GM12878 (cell line): ENCODE data around the gene PLXNA4.

Source experiments
- EZH2 ChIP-seq: IDR thresholded peaks from 2 replicates; pipeline ENCODE4 v1.6.1; 2012; ENCODE audit warnings: low read depth, mild to moderate bottlenecking, control low read depth, inconsistent platforms, low read length, borderline replicate concordance; ENCODE audit not compliant: control insufficient read depth
- JUNB ChIP-seq: IDR thresholded peaks from 2 replicates; pipeline ENCODE4 v1.6.1; 2016; ENCODE audit warnings: antibody characterized with exemption, mild to moderate bottlenecking
- KAT2A ChIP-seq: conservative IDR thresholded peaks from 2 replicates; pipeline ENCODE4 v1.6.1; 2011; ENCODE audit warnings: low read depth, low read length; ENCODE audit not compliant: control insufficient read depth
- KDM1A ChIP-seq: fragments of 200-600 bp; sonication (generic); IDR thresholded peaks from 2 replicates; pipeline ENCODE4 v1.6.1; 2016; ENCODE audit warnings: borderline replicate concordance
- TF ChIP-seq, protein P1 (sequence below), 3 experiments: IDR thresholded peaks in 2 of 3; conservative IDR thresholded peaks in 1 of 3; 2 replicates each; pipeline ENCODE4 v1.5.1; 2011; ENCODE audit warnings: low read depth in 3 of 3, low read length in 3 of 3, mild to moderate bottlenecking in 3 of 3, control low read depth in 2 of 3, moderate library complexity in 2 of 3, inconsistent platforms in 1 of 3, mixed read lengths in 1 of 3; ENCODE audit not compliant: control insufficient read depth in 2 of 3, insufficient read depth in 1 of 3; ENCODE audit errors: extremely low read depth in 1 of 3
- TF ChIP-seq, protein P2 (sequence below): IDR thresholded peaks from 2 replicates; pipeline ENCODE4 v1.6.1; 2012; ENCODE audit warnings: mild to moderate bottlenecking, low read depth, low read length

DNA sequence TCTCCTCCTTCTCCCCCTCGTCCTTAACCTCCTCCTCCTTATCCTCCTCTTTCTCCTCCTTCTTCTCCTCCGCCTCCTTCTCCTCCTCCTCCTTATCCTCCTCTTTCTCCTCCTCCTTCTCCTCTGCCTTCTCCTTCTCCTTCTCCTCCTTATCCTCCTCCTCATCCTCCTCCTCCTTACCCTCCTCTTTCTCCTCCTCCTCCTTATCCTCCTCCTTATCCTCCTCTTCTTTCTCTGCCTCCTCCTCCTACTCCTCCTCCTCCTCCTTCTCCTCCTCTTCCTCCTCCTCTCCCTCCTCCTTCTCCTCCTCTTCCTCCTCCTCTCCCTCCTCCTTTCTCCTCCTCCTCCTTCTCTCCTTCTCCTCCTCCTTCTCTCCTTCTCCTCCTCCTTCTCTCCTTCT is 14.5 kb downstream of the PLXNA4 start:
- TF ChIP-seq, protein P1, sequence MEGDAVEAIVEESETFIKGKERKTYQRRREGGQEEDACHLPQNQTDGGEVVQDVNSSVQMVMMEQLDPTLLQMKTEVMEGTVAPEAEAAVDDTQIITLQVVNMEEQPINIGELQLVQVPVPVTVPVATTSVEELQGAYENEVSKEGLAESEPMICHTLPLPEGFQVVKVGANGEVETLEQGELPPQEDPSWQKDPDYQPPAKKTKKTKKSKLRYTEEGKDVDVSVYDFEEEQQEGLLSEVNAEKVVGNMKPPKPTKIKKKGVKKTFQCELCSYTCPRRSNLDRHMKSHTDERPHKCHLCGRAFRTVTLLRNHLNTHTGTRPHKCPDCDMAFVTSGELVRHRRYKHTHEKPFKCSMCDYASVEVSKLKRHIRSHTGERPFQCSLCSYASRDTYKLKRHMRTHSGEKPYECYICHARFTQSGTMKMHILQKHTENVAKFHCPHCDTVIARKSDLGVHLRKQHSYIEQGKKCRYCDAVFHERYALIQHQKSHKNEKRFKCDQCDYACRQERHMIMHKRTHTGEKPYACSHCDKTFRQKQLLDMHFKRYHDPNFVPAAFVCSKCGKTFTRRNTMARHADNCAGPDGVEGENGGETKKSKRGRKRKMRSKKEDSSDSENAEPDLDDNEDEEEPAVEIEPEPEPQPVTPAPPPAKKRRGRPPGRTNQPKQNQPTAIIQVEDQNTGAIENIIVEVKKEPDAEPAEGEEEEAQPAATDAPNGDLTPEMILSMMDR (IDR thresholded peaks at IDR 0.05 in 2 of 3, conservative IDR thresholded peaks at IDR 0.05 in 1 of 3; ENCODE audit: control insufficient read depth in 2 of 3, extremely low read depth in 1 of 3, insufficient read depth in 1 of 3, low read depth in 3 of 3, low read length in 3 of 3), result no peak
- TF ChIP-seq EZH2, result no peak
- TF ChIP-seq JUNB, result no peak
- no peak for TF ChIP-seq KAT2A
- TF ChIP-seq, protein P2, sequence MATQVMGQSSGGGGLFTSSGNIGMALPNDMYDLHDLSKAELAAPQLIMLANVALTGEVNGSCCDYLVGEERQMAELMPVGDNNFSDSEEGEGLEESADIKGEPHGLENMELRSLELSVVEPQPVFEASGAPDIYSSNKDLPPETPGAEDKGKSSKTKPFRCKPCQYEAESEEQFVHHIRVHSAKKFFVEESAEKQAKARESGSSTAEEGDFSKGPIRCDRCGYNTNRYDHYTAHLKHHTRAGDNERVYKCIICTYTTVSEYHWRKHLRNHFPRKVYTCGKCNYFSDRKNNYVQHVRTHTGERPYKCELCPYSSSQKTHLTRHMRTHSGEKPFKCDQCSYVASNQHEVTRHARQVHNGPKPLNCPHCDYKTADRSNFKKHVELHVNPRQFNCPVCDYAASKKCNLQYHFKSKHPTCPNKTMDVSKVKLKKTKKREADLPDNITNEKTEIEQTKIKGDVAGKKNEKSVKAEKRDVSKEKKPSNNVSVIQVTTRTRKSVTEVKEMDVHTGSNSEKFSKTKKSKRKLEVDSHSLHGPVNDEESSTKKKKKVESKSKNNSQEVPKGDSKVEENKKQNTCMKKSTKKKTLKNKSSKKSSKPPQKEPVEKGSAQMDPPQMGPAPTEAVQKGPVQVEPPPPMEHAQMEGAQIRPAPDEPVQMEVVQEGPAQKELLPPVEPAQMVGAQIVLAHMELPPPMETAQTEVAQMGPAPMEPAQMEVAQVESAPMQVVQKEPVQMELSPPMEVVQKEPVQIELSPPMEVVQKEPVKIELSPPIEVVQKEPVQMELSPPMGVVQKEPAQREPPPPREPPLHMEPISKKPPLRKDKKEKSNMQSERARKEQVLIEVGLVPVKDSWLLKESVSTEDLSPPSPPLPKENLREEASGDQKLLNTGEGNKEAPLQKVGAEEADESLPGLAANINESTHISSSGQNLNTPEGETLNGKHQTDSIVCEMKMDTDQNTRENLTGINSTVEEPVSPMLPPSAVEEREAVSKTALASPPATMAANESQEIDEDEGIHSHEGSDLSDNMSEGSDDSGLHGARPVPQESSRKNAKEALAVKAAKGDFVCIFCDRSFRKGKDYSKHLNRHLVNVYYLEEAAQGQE, result no peak
- no peak for TF ChIP-seq KDM1A
